OCI-LY3 (cell line): ENCODE results near the gene HHAT.

Experiments
- CTCF ChIP-seq: fragments of 200-600, 300-600 bp; sonication (generic); IDR thresholded peaks from 2 replicates; pipeline ENCODE4 v1.5.1; 2014; ENCODE audit warnings: antibody characterized with exemption, low read length, low read depth
- EZH2phosphoT487 ChIP-seq: fragments of 200-600 bp; shearing (Covaris generic); IDR thresholded peaks from 2 replicates; pipeline ENCODE4 v1.6.1; 2018; ENCODE audit warnings: antibody characterized with exemption, mixed run types, low read depth

- TF ChIP-seq CTCF: no peak
- TF ChIP-seq EZH2phosphoT487: no peak
Measured at GRCh38 chr1:210351496-210351895, 22.8 kb downstream of the HHAT start.
